SK-N-SH (cell line): Measurements from ENCODE around the gene ALDH1L1. TPM values are rescaled to one million over a fixed set of nuclear protein-coding genes. Genes with fewer than 3 reads are reported as not detected.

Experiments
- CTCF ChIA-PET: fragments of 300-600, 350-600 bp; formaldehyde crosslinking; extraction: SDS; loops from one replicate; lab custom pipeline; 2021; lab: Yijun Ruan, JAX
- POLR2A ChIA-PET: fragments of 350-600 bp; sonication (Branson Sonifier 250); formaldehyde crosslinking; extraction: SDS; loops from one replicate; lab custom pipeline; 2020; ENCODE audit warnings: antibody characterized with exemption, inconsistent platforms; lab: Yijun Ruan, JAX
- DNase-seq: peaks from one replicate; pipeline ENCODE4 v3.0.0; 2012
- H2AFZ ChIP-seq: fragments of 200-600 bp; sonication (generic); 2 replicates; pipeline ENCODE4 v1.8.1; 2016; ENCODE audit warnings: antibody characterized with exemption, mild to moderate bottlenecking, low read depth
- H3F3A ChIP-seq: fragments of 200-600 bp; sonication (generic); replicated peaks from 2 replicates; pipeline ENCODE3; 2016; ENCODE audit warnings: antibody characterized with exemption, mild to moderate bottlenecking; ENCODE audit not compliant: insufficient read depth
- H3K27ac ChIP-seq, 2 experiments: fragments of 200-500 bp in 1 of 2; fragments of 200-600 bp in 1 of 2; sonication (Bioruptor generic) in 1 of 2; sonication (generic), shearing (Covaris generic) in 1 of 2; 2 replicates each; pipeline versions ENCODE4 v1.5.1 to v1.6.1; 2014 to 2016; ENCODE audit warnings: low read depth in 2 of 2, inconsistent platforms in 1 of 2, low read length in 1 of 2, mild to moderate bottlenecking in 1 of 2, mixed read lengths in 1 of 2
- H3K27me3 ChIP-seq: fragments of 200-600 bp; sonication (generic), shearing (Covaris generic); 2 replicates; pipeline ENCODE4 v1.6.1; 2016; ENCODE audit warnings: mixed run types; ENCODE audit not compliant: insufficient read depth
- H3K36me3 ChIP-seq, 2 experiments: fragments of 200-500 bp in 1 of 2; fragments of 200-600 bp in 1 of 2; sonication (Bioruptor generic) in 1 of 2; sonication (generic) in 1 of 2; replicated peaks in 1 of 2; 2 replicates each; pipeline versions ENCODE3 to v1.5.1; 2014 to 2016; ENCODE audit warnings: low read length in 1 of 2, mild to moderate bottlenecking in 1 of 2; ENCODE audit not compliant: insufficient read depth in 2 of 2, control insufficient read depth in 1 of 2
- H3K4me1 ChIP-seq, 2 experiments: fragments of 200-500 bp in 1 of 2; fragments of 200-600 bp in 1 of 2; sonication (Bioruptor generic) in 1 of 2; sonication (generic), shearing (Covaris generic) in 1 of 2; 2 replicates each; pipeline versions ENCODE4 v1.5.1 to v1.6.1; 2014 to 2016; ENCODE audit warnings: low read depth in 1 of 2, low read length in 1 of 2, mixed run types in 1 of 2; ENCODE audit not compliant: insufficient read depth in 2 of 2, control insufficient read depth in 1 of 2
- H3K4me2 ChIP-seq: fragments of 200-600 bp; sonication (generic), shearing (Covaris generic); 2 replicates; pipeline ENCODE4 v1.6.1; 2017; ENCODE audit warnings: mixed run types
- H3K4me3 ChIP-seq, 2 experiments: fragments of 200-500 bp in 1 of 2; fragments of 200-600 bp in 1 of 2; sonication (Bioruptor generic) in 1 of 2; sonication (generic), shearing (Covaris generic) in 1 of 2; 2 replicates each; pipeline versions ENCODE4 v1.5.1 to v1.8.1; 2014 to 2016; ENCODE audit warnings: low read depth in 2 of 2, inconsistent platforms in 1 of 2, low read length in 1 of 2, mild to moderate bottlenecking in 1 of 2, mixed read lengths in 1 of 2, moderate library complexity in 1 of 2
- H3K79me2 ChIP-seq: fragments of 200-600 bp; sonication (generic); 2 replicates; pipeline ENCODE4 v1.8.1; 2017; ENCODE audit warnings: mild to moderate bottlenecking; ENCODE audit not compliant: insufficient read depth
- H3K9ac ChIP-seq: fragments of 200-600 bp; sonication (generic); 2 replicates; pipeline ENCODE4 v1.6.1; 2017; ENCODE audit warnings: mixed run types
- H3K9me2 ChIP-seq: fragments of 200-600 bp; sonication (generic); 2 replicates; pipeline ENCODE4 v1.6.1; 2017; ENCODE audit warnings: mixed run types
- H3K9me3 ChIP-seq: fragments of 200-600 bp; sonication (generic); 2 replicates; pipeline ENCODE4 v1.6.1; 2017; ENCODE audit warnings: mixed run types, mild to moderate bottlenecking, moderate library complexity
- H4K20me1 ChIP-seq: fragments of 200-600 bp; sonication (generic); 2 replicates; pipeline ENCODE4 v1.6.1; 2017; ENCODE audit warnings: mild to moderate bottlenecking, mixed run types; ENCODE audit not compliant: insufficient read depth
- CHD2 ChIP-seq: fragments of 150-350 bp; IDR thresholded peaks from 2 replicates; pipeline ENCODE4 v1.6.1; 2018; ENCODE audit warnings: low read length; ENCODE audit not compliant: partially characterized antibody
- CTCF ChIP-seq: fragments of 200-600 bp; sonication (generic); IDR thresholded peaks from 2 replicates; pipeline ENCODE4 v1.6.1; 2017; ENCODE audit warnings: antibody characterized with exemption, mild to moderate bottlenecking, moderate library complexity
- ELF1 ChIP-seq: IDR thresholded peaks from 2 replicates; pipeline ENCODE4 v1.4.0; 2012
- EP300 ChIP-seq, 2 experiments: IDR thresholded peaks; 2 replicates each; pipeline versions ENCODE4 v1.4.0 to v1.6.1; 2012; ENCODE audit warnings: borderline replicate concordance in 1 of 2, low read depth in 1 of 2, low read length in 1 of 2
- EZH2phosphoT487 ChIP-seq: fragments of 200-600 bp; sonication (generic); IDR thresholded peaks from 2 replicates; pipeline ENCODE4 v1.6.1; 2017; ENCODE audit warnings: low read depth, mixed run types, mild to moderate bottlenecking, antibody characterized with exemption, moderate library complexity, borderline replicate concordance
- FOSL2 ChIP-seq: IDR thresholded peaks from 2 replicates; pipeline ENCODE4 v1.4.0; 2012; ENCODE audit warnings: low read depth, mild to moderate bottlenecking, moderate library complexity, borderline replicate concordance
- FOXJ3 ChIP-seq: sonication (generic); formaldehyde crosslinking; IDR thresholded peaks from 2 replicates; pipeline ENCODE4 v1.5.1; 2020; ENCODE audit warnings: mild to moderate bottlenecking, missing genetic modification reagents
- FOXM1 ChIP-seq: IDR thresholded peaks from 2 replicates; pipeline ENCODE4 v1.4.0; 2012; ENCODE audit warnings: low read depth, mild to moderate bottlenecking
- JUND ChIP-seq: IDR thresholded peaks from 2 replicates; pipeline ENCODE4 v1.4.0; 2012
- MEF2A ChIP-seq: IDR thresholded peaks from 2 replicates; pipeline ENCODE4 v1.4.0; 2012; ENCODE audit warnings: low read depth, borderline replicate concordance
- NFIC ChIP-seq: IDR thresholded peaks from 2 replicates; pipeline ENCODE4 v1.4.0; 2012; ENCODE audit warnings: borderline replicate concordance
- PBX3 ChIP-seq: IDR thresholded peaks from 2 replicates; pipeline ENCODE4; 2012
- RCOR1 ChIP-seq: fragments of 150-350 bp; IDR thresholded peaks from 2 replicates; pipeline ENCODE4 v1.6.1; 2017; ENCODE audit warnings: antibody characterized with exemption, low read length
- REST ChIP-seq: IDR thresholded peaks from 2 replicates; pipeline ENCODE4 v1.6.1; 2012; ENCODE audit warnings: mild to moderate bottlenecking, low read depth, low read length, moderate library complexity
- RFX5 ChIP-seq: IDR thresholded peaks from 2 replicates; pipeline ENCODE4 v1.6.1; 2012; ENCODE audit warnings: mild to moderate bottlenecking, improper control_type of control experiment, low read length
- RXRA ChIP-seq: IDR thresholded peaks from 2 replicates; pipeline ENCODE4 v1.4.0; 2012; ENCODE audit warnings: low read depth, mild to moderate bottlenecking, borderline replicate concordance
- TCF12 ChIP-seq: IDR thresholded peaks from 2 replicates; pipeline ENCODE4 v1.4.0; 2012
- TEAD4 ChIP-seq: IDR thresholded peaks from 2 replicates; pipeline ENCODE4 v1.4.0; 2012; ENCODE audit warnings: mild to moderate bottlenecking, borderline replicate concordance; ENCODE audit not compliant: insufficient read depth
- USF2 ChIP-seq: fragments of 150-350 bp; IDR thresholded peaks from 2 replicates; pipeline ENCODE4 v1.6.1; 2017; ENCODE audit warnings: antibody characterized with exemption, low read length, low read depth, borderline replicate concordance
- WGBS: methylation state at CpG from one replicate; pipeline ENCODE4 v1.1.6; 2017; ENCODE audit warnings: low lambda C conversion rate; 5-methylcytosine and 5-hydroxymethylcytosine counted together
- polyA plus RNA-seq, 3 experiments: library from polyadenylated mRNA; depleted of rRNA; stranded (reverse); fragments of >200 nt; gene quantifications; 2 replicates each; pipeline ENCODE4 v1.2.3, GENCODE V29; 2012

ALDH1L1 gene
- polyA plus RNA-seq, 1 of the 3 experiments (the other 2 are of a cell fraction): not detected

- H3K36me3 ChIP-seq: no peaks in the 10 kb centered on the region
- H3K4me1 ChIP-seq: no peaks in the 10 kb centered on the region
- H2AFZ ChIP-seq: no peak overlapping the region
- no peaks in the 10 kb centered on the region for H4K20me1 ChIP-seq
- peaks cover 9% of the 10 kb centered on the region; the same call in 1 of the 2 replicates for H3K27me3 ChIP-seq
- no peak overlapping the region for H3K4me3 ChIP-seq
- no peak overlapping the region for H3K27ac ChIP-seq
- DNase-seq: no peak
- H3K9ac ChIP-seq: no peak overlapping the region
- ChIA-PET CTCF (interaction anchor here (1.0 to 8.2 kb wide), 4 partner anchors 16 to 222 kb away, joined by 3 to 72 read pairs (median 8); no protein-coding TSS in a partner anchor), POLR2A (no interaction called here)
- no peaks in the 10 kb centered on the region for H3F3A ChIP-seq
- no peak overlapping the region for H3K4me2 ChIP-seq
- no peaks in the 10 kb centered on the region for H3K9me3 ChIP-seq
- H3K9me2 ChIP-seq: no peaks in the 10 kb centered on the region
- WGBS: 23% methylated on average over 2 of the region's 3 CpGs
- TF ChIP-seq RXRA: no peak
- no peak for TF ChIP-seq MEF2A
- TF ChIP-seq CTCF: no peak
- TF ChIP-seq PBX3: no peak
- TF ChIP-seq FOXJ3 (CRISPR knock-in tag): no peak
- TF ChIP-seq FOSL2: no peak
- no peak for TF ChIP-seq NFIC
- no peak for TF ChIP-seq CHD2
- H3K79me2 ChIP-seq: no peaks in the 10 kb centered on the region
Measured at GRCh38 chr3:126149256-126149902, 31.0 kb downstream of the ALDH1L1 start.

GRCh38 chr3:126147932-126148683 is 32.3 kb downstream of the ALDH1L1 start:
- Histone ChIP-seq H3K9me3 (no peaks in the 10 kb centered on the region), H4K20me1 (no peaks in the 10 kb centered on the region), H3F3A (no peaks in the 10 kb centered on the region), H3K4me3 (no peak overlapping the region), H3K4me2 (no peak overlapping the region), H3K79me2 (no peaks in the 10 kb centered on the region), H3K27me3 (peaks cover 14% of the 10 kb centered on the region; the same call in 1 of the 2 replicates), H3K27ac (no peak overlapping the region), H3K4me1 (no peaks in the 10 kb centered on the region), H3K9ac (no peak overlapping the region), H3K36me3 (no peaks in the 10 kb centered on the region), H3K9me2 (no peaks in the 10 kb centered on the region), H2AFZ (no peak overlapping the region)
- ChIA-PET POLR2A (no interaction called here), CTCF (interaction anchor here (1.0 to 8.2 kb wide), 3 partner anchors 15 to 224 kb away, joined by 3 to 72 read pairs (median 12); no protein-coding TSS in a partner anchor)
- no peak for DNase-seq
- 34% methylated on average over 9 of the region's 15 CpGs for WGBS
- TF ChIP-seq ELF1: no peak
- TF ChIP-seq NFIC: no peak
- TF ChIP-seq FOSL2: no peak
- TF ChIP-seq RFX5: no peak
- TF ChIP-seq JUND: no peak
- TF ChIP-seq MEF2A: no peak
- no peak for TF ChIP-seq RCOR1
- TF ChIP-seq EP300 (IDR thresholded peaks at IDR 0.05; ENCODE audit: borderline replicate concordance in 1 of 2, low read depth in 1 of 2, low read length in 1 of 2): no peak
- no peak for TF ChIP-seq FOXM1
- TF ChIP-seq REST: no peak
- TF ChIP-seq FOXJ3 (CRISPR knock-in tag): no peak
- no peak for TF ChIP-seq USF2
- no peak for TF ChIP-seq TEAD4
- no peak for TF ChIP-seq TCF12
- no peak for TF ChIP-seq EZH2phosphoT487
